Panc1 (cell line): ENCODE results near the gene BRD2. TPM values are rescaled to one million over a fixed set of nuclear protein-coding genes. Genes with fewer than 3 reads are reported as not detected.

Experiments used
- ATAC-seq: fragments of 200-7000 bp; cut with Tn5 transposase; 2 replicates; pipeline ENCODE4 v1.9.1; 2020; ENCODE audit warnings: mild to moderate bottlenecking, moderate library complexity
- BruUV-seq: library from RNA; stranded (reverse); fragments of 400-500 nt; replicated peaks from 2 replicates; lab custom pipeline; 2021; lab: Mats Ljungman, UMichigan
- CTCF ChIA-PET: fragments of 300-600 bp; sonication (Branson Sonifier 250); formaldehyde crosslinking; loops from one replicate; lab custom pipeline; 2022; ENCODE audit warnings: antibody characterized with exemption; lab: Charles Lee
- POLR2A ChIA-PET: fragments of 300-600 bp; sonication (Branson Sonifier 250); formaldehyde crosslinking; loops from one replicate; lab custom pipeline; 2022; ENCODE audit warnings: antibody characterized with exemption; lab: Charles Lee
- DNase-seq: peaks from one replicate; pipeline ENCODE4 v3.0.0-alpha.2; 2010; ENCODE audit warnings: low read depth, low spot score
- H3K27ac ChIP-seq: 2 replicates; pipeline ENCODE4 v1.5.1; 2011; ENCODE audit warnings: mild to moderate bottlenecking, low read length, inconsistent platforms
- H3K27me3 ChIP-seq: fragments of 200-500 bp; sonication (Bioruptor generic); 2 replicates; pipeline ENCODE4 v1.6.0; 2014; ENCODE audit warnings: low read length, inconsistent platforms; ENCODE audit not compliant: control insufficient read depth, insufficient read depth
- H3K36me3 ChIP-seq: fragments of 200-500 bp; sonication (Bioruptor generic); 2 replicates; pipeline ENCODE4 v1.5.1; 2014; ENCODE audit warnings: inconsistent platforms, mild to moderate bottlenecking, low read length, moderate library complexity; ENCODE audit not compliant: control insufficient read depth, insufficient read depth
- H3K4me1 ChIP-seq: 2 replicates; pipeline ENCODE4 v1.5.1; 2011; ENCODE audit warnings: inconsistent platforms, mild to moderate bottlenecking, low read length, moderate library complexity; ENCODE audit not compliant: control insufficient read depth, insufficient read depth
- H3K4me3 ChIP-seq, 2 experiments: 2 replicates each; pipeline ENCODE4 v1.5.1; 2011 to 2012; ENCODE audit warnings: low read depth in 2 of 2, low read length in 2 of 2, mild to moderate bottlenecking in 2 of 2, inconsistent platforms in 1 of 2, moderate library complexity in 1 of 2
- H3K9me3 ChIP-seq: fragments of 200-500 bp; sonication (Bioruptor generic); 2 replicates; pipeline ENCODE4 v1.5.1; 2014; ENCODE audit warnings: low read depth, mild to moderate bottlenecking, inconsistent platforms, low read length, moderate library complexity; ENCODE audit not compliant: control insufficient read depth, insufficient read depth
- CTCF ChIP-seq: fragments of 450-650 bp; IDR thresholded peaks from 2 replicates; pipeline ENCODE4 v1.5.1; 2017; ENCODE audit warnings: mild to moderate bottlenecking
- POLR2AphosphoS5 ChIP-seq: IDR thresholded peaks from 2 replicates; pipeline ENCODE4 v1.6.1; 2012; ENCODE audit warnings: mild to moderate bottlenecking, low read depth, low read length, moderate library complexity
- SIN3A ChIP-seq: IDR thresholded peaks from 2 replicates; pipeline ENCODE4 v1.6.1; 2012; ENCODE audit warnings: low read depth, mild to moderate bottlenecking, low read length, moderate library complexity, borderline replicate concordance; ENCODE audit not compliant: insufficient read depth
- TCF7L2 ChIP-seq: IDR thresholded peaks from 2 replicates; pipeline ENCODE4 v1.6.1; 2011; ENCODE audit warnings: mild to moderate bottlenecking, low read depth, low read length, inconsistent platforms
- in situ Hi-C: cut with HindIII; loops from 2 replicates; pipeline ENCODE4 v1.10.0; 2016; ENCODE audit warnings: low sequenced_read_pairs, low pct_unique_long_range_greater_than_20kb
- intact Hi-C: fragments of 100-400 bp; cut with micrococcal nuclease; formaldehyde crosslinking; loops from one replicate; pipeline ENCODE4 v1.10.0; 2022; ENCODE audit not compliant: unreplicated experiment
- total RNA-seq: library from RNA; stranded (reverse); gene quantifications from one replicate; pipeline ENCODE4 v1.2.1, GENCODE V29; 2021; ENCODE audit not compliant: unreplicated experiment
- TF ChIP-seq, protein P1 (sequence below), 2 experiments: IDR thresholded peaks; 2 replicates each; pipeline ENCODE4 v1.6.1; 2011 to 2012; ENCODE audit warnings: low read depth in 2 of 2, control low read depth in 1 of 2, low read length in 1 of 2, mild to moderate bottlenecking in 1 of 2, moderate library complexity in 1 of 2; ENCODE audit not compliant: insufficient read depth in 1 of 2

The BRD2 gene
- total RNA-seq, 1 experiment from 2014 or later = 209 TPM

DNA sequence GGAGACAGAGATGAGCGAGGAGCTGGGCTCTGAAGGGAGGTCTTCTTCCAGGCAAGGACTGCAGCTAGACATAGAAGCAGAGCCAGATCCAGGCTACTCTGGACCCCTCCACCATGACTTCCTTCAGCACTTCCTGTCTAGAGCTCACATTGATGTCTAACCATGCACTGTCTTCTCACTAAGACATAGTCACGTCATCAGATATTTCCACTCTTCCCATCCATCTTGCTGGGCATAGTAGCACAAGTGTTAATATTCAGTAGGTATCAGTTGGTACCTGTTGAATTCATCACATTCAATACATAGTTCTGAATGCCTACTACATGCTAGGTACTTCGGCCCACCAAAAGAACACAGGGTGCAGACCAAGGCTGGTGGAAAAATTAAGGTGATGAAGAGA is 18.4 kb upstream of the BRD2 start:
- no peak for TF ChIP-seq TCF7L2
- no peak for TF ChIP-seq CTCF
- no peak for TF ChIP-seq SIN3A
- TF ChIP-seq POLR2AphosphoS5 = no peak
- TF ChIP-seq, protein P1, sequence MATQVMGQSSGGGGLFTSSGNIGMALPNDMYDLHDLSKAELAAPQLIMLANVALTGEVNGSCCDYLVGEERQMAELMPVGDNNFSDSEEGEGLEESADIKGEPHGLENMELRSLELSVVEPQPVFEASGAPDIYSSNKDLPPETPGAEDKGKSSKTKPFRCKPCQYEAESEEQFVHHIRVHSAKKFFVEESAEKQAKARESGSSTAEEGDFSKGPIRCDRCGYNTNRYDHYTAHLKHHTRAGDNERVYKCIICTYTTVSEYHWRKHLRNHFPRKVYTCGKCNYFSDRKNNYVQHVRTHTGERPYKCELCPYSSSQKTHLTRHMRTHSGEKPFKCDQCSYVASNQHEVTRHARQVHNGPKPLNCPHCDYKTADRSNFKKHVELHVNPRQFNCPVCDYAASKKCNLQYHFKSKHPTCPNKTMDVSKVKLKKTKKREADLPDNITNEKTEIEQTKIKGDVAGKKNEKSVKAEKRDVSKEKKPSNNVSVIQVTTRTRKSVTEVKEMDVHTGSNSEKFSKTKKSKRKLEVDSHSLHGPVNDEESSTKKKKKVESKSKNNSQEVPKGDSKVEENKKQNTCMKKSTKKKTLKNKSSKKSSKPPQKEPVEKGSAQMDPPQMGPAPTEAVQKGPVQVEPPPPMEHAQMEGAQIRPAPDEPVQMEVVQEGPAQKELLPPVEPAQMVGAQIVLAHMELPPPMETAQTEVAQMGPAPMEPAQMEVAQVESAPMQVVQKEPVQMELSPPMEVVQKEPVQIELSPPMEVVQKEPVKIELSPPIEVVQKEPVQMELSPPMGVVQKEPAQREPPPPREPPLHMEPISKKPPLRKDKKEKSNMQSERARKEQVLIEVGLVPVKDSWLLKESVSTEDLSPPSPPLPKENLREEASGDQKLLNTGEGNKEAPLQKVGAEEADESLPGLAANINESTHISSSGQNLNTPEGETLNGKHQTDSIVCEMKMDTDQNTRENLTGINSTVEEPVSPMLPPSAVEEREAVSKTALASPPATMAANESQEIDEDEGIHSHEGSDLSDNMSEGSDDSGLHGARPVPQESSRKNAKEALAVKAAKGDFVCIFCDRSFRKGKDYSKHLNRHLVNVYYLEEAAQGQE (IDR thresholded peaks at IDR 0.05; ENCODE audit: insufficient read depth in 1 of 2, low read depth in 2 of 2, low read length in 1 of 2) = no peak
- BruUV-seq = no TSS peak
- no peaks in the 10 kb centered on the region for H3K27me3 ChIP-seq
- no peaks in the 10 kb centered on the region for H3K4me1 ChIP-seq
- no peaks in the 10 kb centered on the region for H3K9me3 ChIP-seq
- no peak for DNase-seq
- intact Hi-C loops (no loop called here), in situ Hi-C loops (no loop called here)
- H3K36me3 ChIP-seq = no peaks in the 10 kb centered on the region
- ATAC-seq = no peak
- ChIA-PET CTCF (no interaction called here), POLR2A (no interaction called here)
- H3K27ac ChIP-seq = no peak overlapping the region
- no peak overlapping the region for H3K4me3 ChIP-seq

DNA sequence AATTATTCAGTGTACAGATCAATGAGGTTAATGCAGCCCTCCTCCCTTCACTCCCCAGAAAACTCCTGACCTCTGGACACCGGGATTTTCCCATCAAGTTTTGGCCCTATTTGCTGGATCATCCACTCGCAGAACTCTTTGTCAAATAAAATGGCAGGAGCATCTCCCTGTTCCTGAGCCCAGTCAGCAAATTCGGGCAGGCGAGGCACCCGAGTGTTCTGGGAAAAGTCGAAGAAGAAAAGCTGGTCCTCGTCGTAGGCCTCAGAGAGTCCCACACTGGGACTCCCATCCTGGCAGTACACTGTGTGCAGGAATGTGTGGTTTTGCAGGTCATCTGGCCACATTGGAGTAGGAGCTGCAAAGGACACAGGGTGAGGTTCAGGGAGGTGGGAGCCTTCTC is 17.9 kb upstream of the BRD2 start:
- Histone ChIP-seq H3K4me1 (no peaks in the 10 kb centered on the region), H3K9me3 (no peaks in the 10 kb centered on the region), H3K36me3 (no peaks in the 10 kb centered on the region), H3K4me3 (no peak overlapping the region), H3K27me3 (no peaks in the 10 kb centered on the region), H3K27ac (no peak overlapping the region)
- in situ Hi-C loops = no loop called here
- intact Hi-C loops = no loop called here
- ChIA-PET POLR2A (no interaction called here), CTCF (interaction anchor here (0.6 kb wide), 1 partner anchor 188 kb away, joined by 5 read pairs; no protein-coding TSS in a partner anchor)
- ATAC-seq (no peak), DNase-seq (no peak)
- BruUV-seq = no TSS peak
- TF ChIP-seq, protein P1 (IDR thresholded peaks at IDR 0.05; ENCODE audit: insufficient read depth in 1 of 2, low read depth in 2 of 2, low read length in 1 of 2) = no peak
- TF ChIP-seq POLR2AphosphoS5 = no peak
- no peak for TF ChIP-seq TCF7L2
- TF ChIP-seq CTCF = no peak
- no peak for TF ChIP-seq SIN3A
